ENCODE data around the gene LYSMD4.

- TF ChIP-seq POLR2A (IDR thresholded peaks at IDR 0.05; ENCODE audit: low read depth, low read length) (no peak), POLR2AphosphoS5 (IDR thresholded peaks at IDR 0.05; ENCODE audit: low read depth, low read length) (no peak), TAF1 (IDR thresholded peaks at IDR 0.05; ENCODE audit: borderline replicate concordance, low read depth, low read length) (no peak)
Observed at GRCh38 chr15:99752556-99752955, 19.3 kb upstream of the LYSMD4 start.

All from GM12892 (cell line).